MCF 10A (cell line): ENCODE data around the gene ZNF24. TPM values are rescaled to one million over a fixed set of nuclear protein-coding genes. Genes with fewer than 3 reads are reported as not detected.

ENCODE experiments used
- BruUV-seq: library from RNA; stranded (reverse); fragments of 400-500 nt; replicated peaks from 2 replicates; lab custom pipeline; 2021; lab: Mats Ljungman, UMichigan
- CTCF ChIA-PET: fragments of 300-600 bp; sonication (Branson Sonifier 250); formaldehyde crosslinking; extraction: SDS; loops from one replicate; lab custom pipeline; 2021; ENCODE audit warnings: antibody characterized with exemption, inconsistent platforms; lab: Yijun Ruan, JAX
- POLR2A ChIA-PET: fragments of 300-600, 350-650 bp; sonication (Branson Sonifier 250); formaldehyde crosslinking; extraction: SDS; loops from one replicate; lab custom pipeline; 2020; ENCODE audit warnings: antibody characterized with exemption, inconsistent platforms; lab: Yijun Ruan, JAX
- DNase-seq: peaks from one replicate; pipeline ENCODE4 v3.0.0-alpha.2; 2018; ENCODE audit not compliant: unreplicated experiment
- H3K27ac Mint-ChIP-seq: one replicate; pipeline ENCODE4 v1.8.0; 2022; ENCODE audit warnings: mild to moderate bottlenecking, low read depth, mixed read lengths; ENCODE audit not compliant: unreplicated experiment
- H3K27me3 Mint-ChIP-seq: one replicate; pipeline ENCODE4 v1.8.0; 2022; ENCODE audit warnings: mixed read lengths; ENCODE audit not compliant: insufficient read depth, unreplicated experiment
- H3K36me3 Mint-ChIP-seq: one replicate; pipeline ENCODE4 v1.8.0; 2022; ENCODE audit warnings: mild to moderate bottlenecking, moderate library complexity, mixed read lengths; ENCODE audit not compliant: insufficient read depth, unreplicated experiment
- H3K4me1 Mint-ChIP-seq: one replicate; pipeline ENCODE4 v1.8.0; 2022; ENCODE audit warnings: mixed read lengths; ENCODE audit not compliant: insufficient read depth, unreplicated experiment
- H3K4me3 Mint-ChIP-seq: one replicate; pipeline ENCODE4 v1.8.0; 2022; ENCODE audit warnings: mild to moderate bottlenecking, moderate library complexity, mixed read lengths; ENCODE audit not compliant: unreplicated experiment
- H3K9me3 Mint-ChIP-seq: one replicate; pipeline ENCODE4 v1.8.0; 2022; ENCODE audit warnings: mixed read lengths; ENCODE audit not compliant: unreplicated experiment
- intact Hi-C: fragments of 100-400 bp; cut with micrococcal nuclease; formaldehyde crosslinking; loops from 2 replicates; pipeline ENCODE4 v1.14.1; 2022
- total RNA-seq: library from RNA; stranded (reverse); gene quantifications from 2 replicates; pipeline ENCODE4 v1.2.3, GENCODE V29; 2022
- TF ChIP-seq, protein P1 (sequence below): fragments of 200-600 bp; IDR thresholded peaks from one replicate; pipeline ENCODE4 v1.8.0; 2022; ENCODE audit warnings: antibody characterized with exemption, mild to moderate bottlenecking; ENCODE audit not compliant: unreplicated experiment

ZNF24 gene
- total RNA-seq, 1 experiment from 2014 or later = 39.1 TPM

DNA sequence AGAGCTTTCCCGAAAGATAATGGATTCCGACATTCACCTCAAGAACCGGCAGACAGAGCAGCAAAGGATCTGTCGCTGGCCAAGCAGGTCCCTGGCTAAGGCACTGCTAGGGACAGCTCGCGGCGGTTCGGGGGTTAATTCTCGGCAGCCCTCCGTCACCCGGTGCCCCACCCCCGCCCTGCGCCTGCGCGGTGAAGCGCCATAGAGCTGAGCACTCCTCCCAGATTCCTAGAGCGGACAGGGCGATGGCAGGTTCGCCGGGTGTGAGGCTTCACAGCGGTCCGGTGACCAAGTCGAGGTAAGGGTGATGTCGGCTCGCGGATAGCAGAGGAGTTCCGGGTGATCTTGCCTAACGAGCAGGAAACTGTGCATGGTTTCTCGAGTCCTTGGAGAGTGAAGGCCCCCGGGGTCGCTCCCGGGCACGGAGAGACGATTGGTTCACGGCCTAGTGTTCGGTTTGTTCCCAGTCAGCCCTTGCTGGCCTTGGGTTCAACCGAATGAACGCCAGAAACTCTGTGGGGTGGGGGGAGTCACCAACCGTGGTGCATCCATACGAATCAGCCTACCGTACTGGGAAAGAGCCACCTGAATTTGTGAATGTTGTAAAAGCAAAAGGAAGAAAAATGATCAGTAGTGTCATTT is 54.0 kb downstream of the ZNF24 start, which contains the start of gene ZSCAN30:
Gene ZSCAN30, minus strand, starts transcription at position 136 of the 642 bp plus-strand sequence. CDS start 25,877 bp downstream, outside the sequence.
- H3K36me3 Mint-ChIP-seq = peaks cover 22% of the 10 kb centered on the region
- peak within 1 kb of the TSS; percentile 97 for H3K27ac Mint-ChIP-seq
- BruUV-seq = no TSS peak
- ChIA-PET POLR2A (interaction anchor here (0.6 to 2.7 kb wide), 17 partner anchors 8 to 839 kb away, joined by 3 to 58 read pairs (median 5); partner anchors contain the start of genes SLC39A6, ZNF24 and ZNF397), CTCF (interaction anchor here (1.9 kb wide), 1 partner anchor 96 kb away, joined by 5 read pairs; no protein-coding TSS in a partner anchor)
- intact Hi-C loops = loop anchor here (1.0 to 5.0 kb wide), 2 partner anchors 49 to 52 kb away; partner anchors contain the start of genes ZNF24 and ZNF397
- TF ChIP-seq, protein P1, sequence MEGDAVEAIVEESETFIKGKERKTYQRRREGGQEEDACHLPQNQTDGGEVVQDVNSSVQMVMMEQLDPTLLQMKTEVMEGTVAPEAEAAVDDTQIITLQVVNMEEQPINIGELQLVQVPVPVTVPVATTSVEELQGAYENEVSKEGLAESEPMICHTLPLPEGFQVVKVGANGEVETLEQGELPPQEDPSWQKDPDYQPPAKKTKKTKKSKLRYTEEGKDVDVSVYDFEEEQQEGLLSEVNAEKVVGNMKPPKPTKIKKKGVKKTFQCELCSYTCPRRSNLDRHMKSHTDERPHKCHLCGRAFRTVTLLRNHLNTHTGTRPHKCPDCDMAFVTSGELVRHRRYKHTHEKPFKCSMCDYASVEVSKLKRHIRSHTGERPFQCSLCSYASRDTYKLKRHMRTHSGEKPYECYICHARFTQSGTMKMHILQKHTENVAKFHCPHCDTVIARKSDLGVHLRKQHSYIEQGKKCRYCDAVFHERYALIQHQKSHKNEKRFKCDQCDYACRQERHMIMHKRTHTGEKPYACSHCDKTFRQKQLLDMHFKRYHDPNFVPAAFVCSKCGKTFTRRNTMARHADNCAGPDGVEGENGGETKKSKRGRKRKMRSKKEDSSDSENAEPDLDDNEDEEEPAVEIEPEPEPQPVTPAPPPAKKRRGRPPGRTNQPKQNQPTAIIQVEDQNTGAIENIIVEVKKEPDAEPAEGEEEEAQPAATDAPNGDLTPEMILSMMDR = no peak
- peak; percentile 94 for DNase-seq
- H3K4me3 Mint-ChIP-seq = peak within 1 kb of the TSS; percentile 97
- no peaks in the 10 kb centered on the region for H3K27me3 Mint-ChIP-seq
- H3K9me3 Mint-ChIP-seq = no peaks in the 10 kb centered on the region
- H3K4me1 Mint-ChIP-seq = peaks cover 12% of the 10 kb centered on the region

DNA sequence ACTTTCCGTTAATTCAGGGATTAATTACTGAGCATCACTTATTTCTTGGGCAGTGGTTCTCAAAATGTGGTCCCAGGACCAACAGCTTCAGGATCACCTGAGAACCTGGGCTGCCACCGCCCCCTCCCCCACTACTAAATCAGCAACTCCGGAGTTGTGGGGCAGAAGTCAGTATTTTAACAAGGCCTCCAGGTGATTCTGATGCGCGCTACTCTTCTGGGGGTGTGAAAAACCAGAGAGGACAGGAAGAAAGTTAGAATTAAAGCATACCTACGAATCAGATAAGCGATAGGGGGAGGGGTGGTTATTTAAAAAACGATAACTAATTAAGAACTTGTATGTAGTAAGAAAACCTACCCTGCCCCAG is 54.5 kb downstream of the ZNF24 start:
- ChIA-PET CTCF (interaction anchor here (1.9 kb wide), 1 partner anchor 96 kb away, joined by 5 read pairs; no protein-coding TSS in a partner anchor), POLR2A (interaction anchor here (0.6 to 2.7 kb wide), 21 partner anchors 9 to 839 kb away, joined by 3 to 58 read pairs (median 5); partner anchors contain the start of genes SLC39A6, ZNF24 and ZNF397)
- intact Hi-C loops = loop anchor here (1.0 to 5.0 kb wide), 2 partner anchors 48 to 53 kb away; partner anchors contain the start of genes ZNF24 and ZNF397
- DNase-seq = no peak
- Mint-ChIP-seq H3K36me3 (peaks cover 22% of the 10 kb centered on the region), H3K27ac (peak overlapping the region; percentile 97), H3K9me3 (no peaks in the 10 kb centered on the region), H3K4me1 (peaks cover 12% of the 10 kb centered on the region), H3K4me3 (peak overlapping the region; percentile 97), H3K27me3 (no peaks in the 10 kb centered on the region)
- TF ChIP-seq, protein P1 = no peak
- TSS peak; percentile 73 for BruUV-seq

DNA sequence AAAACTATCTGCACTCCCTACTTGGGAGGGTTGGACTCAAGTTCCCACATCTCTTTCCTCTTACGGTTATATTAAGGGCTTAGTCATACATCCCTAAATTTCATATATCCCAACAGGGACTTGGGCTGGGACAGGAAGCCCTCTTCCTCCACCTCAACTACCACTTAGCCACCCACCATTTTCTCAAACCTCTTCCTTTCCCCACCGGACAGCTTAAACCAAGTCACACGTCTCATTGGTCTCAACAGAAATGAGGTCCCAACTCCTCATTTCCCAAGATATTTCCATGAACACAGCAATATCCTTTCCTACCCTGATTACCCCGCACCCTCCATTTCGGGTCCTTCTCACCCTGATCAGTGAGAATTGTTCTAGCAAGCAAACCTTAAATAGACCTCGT is 54.9 kb downstream of the ZNF24 start:
- POLR2A ChIA-PET = interaction anchor here (0.6 to 2.7 kb wide), 20 partner anchors 9 to 782 kb away, joined by 3 to 58 read pairs (median 5); partner anchors contain the start of genes ZNF24 and ZNF397
- H3K9me3 Mint-ChIP-seq = no peaks in the 10 kb centered on the region
- BruUV-seq = no TSS peak
- peaks cover 20% of the 10 kb centered on the region for H3K36me3 Mint-ChIP-seq
- TF ChIP-seq, protein P1 = no peak
- CTCF ChIA-PET = interaction anchor here (0.6 to 1.9 kb wide), 4 partner anchors 10 to 1537 kb away, joined by 3 to 5 read pairs (median 4); no protein-coding TSS in a partner anchor
- intact Hi-C loops = no loop called here
- H3K27ac Mint-ChIP-seq = peak overlapping the region; percentile 97
- peaks cover 12% of the 10 kb centered on the region for H3K4me1 Mint-ChIP-seq
- DNase-seq = peak; percentile 0
- no peaks in the 10 kb centered on the region for H3K27me3 Mint-ChIP-seq
- H3K4me3 Mint-ChIP-seq = peak overlapping the region; percentile 97

DNA sequence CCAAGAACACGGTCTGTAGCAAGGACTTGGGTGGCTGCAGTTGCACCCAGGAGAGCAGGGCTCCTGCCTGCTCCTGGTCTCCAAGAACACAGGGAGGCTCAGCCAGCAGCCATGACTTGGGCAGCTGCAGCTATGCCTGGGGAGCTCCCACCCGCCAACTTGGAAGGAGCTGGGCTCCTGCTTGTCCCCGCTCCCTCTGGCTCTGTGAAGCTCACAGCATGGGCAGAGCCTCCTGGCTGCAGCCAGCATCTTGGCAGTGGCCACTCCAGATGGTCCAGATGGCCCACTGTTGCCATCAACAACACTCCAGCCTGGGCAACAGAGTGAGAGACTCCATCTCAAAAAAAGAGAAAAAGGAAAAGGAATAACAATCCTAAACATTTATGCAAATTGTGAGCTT is 59.4 kb downstream of the ZNF24 start:
- peaks cover 16% of the 10 kb centered on the region for H3K4me1 Mint-ChIP-seq
- intact Hi-C loops = no loop called here
- BruUV-seq = no TSS peak
- TF ChIP-seq, protein P1 = no peak
- H3K27me3 Mint-ChIP-seq = no peaks in the 10 kb centered on the region
- H3K4me3 Mint-ChIP-seq = no peak overlapping the region
- DNase-seq = no peak
- H3K27ac Mint-ChIP-seq = no peak overlapping the region
- POLR2A ChIA-PET = no interaction called here
- CTCF ChIA-PET = no interaction called here
- H3K36me3 Mint-ChIP-seq = peaks cover 11% of the 10 kb centered on the region
- peaks cover 7% of the 10 kb centered on the region for H3K9me3 Mint-ChIP-seq
